Endothelial cell of umbilical vein (primary cell): ENCODE results near the gene LAMC1. TPM values are rescaled to one million over a fixed set of nuclear protein-coding genes. Genes with fewer than 3 reads are reported as not detected.

ENCODE experiments used
- BruUV-seq: library from RNA; stranded (reverse); fragments of 400-500 nt; replicated peaks from 2 replicates; lab custom pipeline; 2021; lab: Mats Ljungman, UMichigan
- CTCF ChIA-PET: fragments of 300-600, 350-600 bp; sonication (Branson Sonifier 250); formaldehyde crosslinking; loops from one replicate; lab custom pipeline; 2021; ENCODE audit warnings: antibody characterized with exemption, inconsistent platforms; lab: Charles Lee
- POLR2A ChIA-PET: fragments of 300-600, 350-600 bp; sonication (Branson Sonifier 250); formaldehyde crosslinking; loops from one replicate; lab custom pipeline; 2021; ENCODE audit warnings: antibody characterized with exemption, inconsistent platforms; lab: Charles Lee
- DNase-seq: peaks from one replicate; pipeline ENCODE4 v3.0.0-alpha.2; 2011; ENCODE audit warnings: low read depth, low spot score
- FAIRE-seq: peaks from 2 replicates; lab custom pipeline; 2011; peaks lifted over from hg19 to GRCh38; lab: Jason Lieb, UNC
- H2AFZ ChIP-seq: 2 replicates; pipeline ENCODE4 v1.6.0; 2012; ENCODE audit warnings: low read depth, low read length, control low read depth, inconsistent platforms
- H3K27ac ChIP-seq: 2 replicates; pipeline ENCODE4 v1.5.1; 2011; ENCODE audit warnings: low read depth, mild to moderate bottlenecking, control low read depth, low read length, moderate library complexity; ENCODE audit not compliant: insufficient read depth
- H3K27me3 ChIP-seq, 2 experiments: 2 replicates each; pipeline versions ENCODE4 v1.6.0 to v1.6.1; 2011; ENCODE audit warnings: low read length in 2 of 2, mixed read lengths in 1 of 2; ENCODE audit not compliant: control insufficient read depth in 2 of 2, insufficient read depth in 2 of 2
- H3K36me3 ChIP-seq, 2 experiments: 2 replicates in 1 of 2; 3 replicates in 1 of 2; pipeline ENCODE4 v1.5.1; 2011; ENCODE audit warnings: low read length in 2 of 2, mild to moderate bottlenecking in 1 of 2, moderate library complexity in 1 of 2; ENCODE audit not compliant: control insufficient read depth in 2 of 2, insufficient read depth in 2 of 2; ENCODE audit errors: extremely low read depth in 1 of 2
- H3K4me1 ChIP-seq: 3 replicates; pipeline ENCODE4 v1.5.1; 2011; ENCODE audit warnings: mild to moderate bottlenecking, low read length; ENCODE audit not compliant: control insufficient read depth, insufficient read depth; ENCODE audit errors: extremely low read depth
- H3K4me2 ChIP-seq: 2 replicates; pipeline ENCODE4 v1.6.1; 2011; ENCODE audit warnings: low read length, control low read depth, mixed read lengths; ENCODE audit not compliant: insufficient read depth
- H3K4me3 ChIP-seq, 3 experiments: fragments of 200-600 bp in 1 of 3; sonication (generic), shearing (Covaris generic) in 1 of 3; replicated peaks in 1 of 3; 2 replicates each; pipeline ENCODE4 v1.5.1; 2011 to 2016; ENCODE audit warnings: control low read depth in 3 of 3, low read length in 3 of 3, mild to moderate bottlenecking in 2 of 3, inconsistent platforms in 1 of 3, low read depth in 1 of 3, moderate library complexity in 1 of 3; ENCODE audit not compliant: insufficient read depth in 1 of 3
- H3K79me2 ChIP-seq: 2 replicates; pipeline ENCODE4 v1.6.0; 2012; ENCODE audit warnings: low read length, inconsistent platforms; ENCODE audit not compliant: control insufficient read depth, insufficient read depth
- H3K9ac ChIP-seq: replicated peaks from 2 replicates; pipeline ENCODE3; 2011; ENCODE audit warnings: low read length, control low read depth; ENCODE audit not compliant: insufficient read depth; ENCODE audit errors: extremely low read depth
- H3K9me1 ChIP-seq: replicated peaks from 3 replicates; pipeline ENCODE4 v1.6.0; 2011; ENCODE audit warnings: mild to moderate bottlenecking, low read length; ENCODE audit not compliant: control insufficient read depth, insufficient read depth; ENCODE audit errors: extremely low read depth
- H3K9me3 ChIP-seq: replicated peaks from 2 replicates; pipeline ENCODE4 v1.5.1; 2012; ENCODE audit warnings: low read length, inconsistent platforms; ENCODE audit not compliant: control insufficient read depth, insufficient read depth
- H4K20me1 ChIP-seq: replicated peaks from 2 replicates; pipeline ENCODE3; 2011; ENCODE audit warnings: mild to moderate bottlenecking, low read length; ENCODE audit not compliant: control insufficient read depth, insufficient read depth; ENCODE audit errors: extremely low read depth
- EZH2 ChIP-seq: IDR thresholded peaks from 2 replicates; pipeline ENCODE4 v1.6.1; 2012; ENCODE audit warnings: borderline replicate concordance, low read depth, mild to moderate bottlenecking, moderate library complexity, low read length, inconsistent platforms; ENCODE audit not compliant: severe bottlenecking
- FOS ChIP-seq: IDR thresholded peaks from 2 replicates; pipeline ENCODE4 v1.6.1; 2011; ENCODE audit warnings: mild to moderate bottlenecking, low read length, moderate library complexity, borderline replicate concordance; ENCODE audit not compliant: insufficient read depth
- GATA2 ChIP-seq: IDR thresholded peaks from 2 replicates; pipeline ENCODE4 v1.7.0; 2011; ENCODE audit warnings: low read depth, mild to moderate bottlenecking, moderate library complexity, mixed read lengths, low read length; ENCODE audit not compliant: insufficient read length, insufficient read depth
- JUN ChIP-seq: IDR thresholded peaks from 2 replicates; pipeline ENCODE4 v1.6.1; 2011; ENCODE audit warnings: borderline replicate concordance, low read depth; ENCODE audit not compliant: insufficient read length, insufficient read depth
- MYC ChIP-seq: IDR thresholded peaks from one replicate; pipeline ENCODE4 v1.6.1; 2011; ENCODE audit warnings: mild to moderate bottlenecking, low read depth, low read length
- POLR2A ChIP-seq: IDR thresholded peaks from 2 replicates; pipeline ENCODE4 v1.6.1; 2012; ENCODE audit warnings: low read depth, mild to moderate bottlenecking, control low read depth, low read length
- POLR2AphosphoS5 ChIP-seq: IDR thresholded peaks from 2 replicates; pipeline ENCODE4 v1.6.1; 2012; ENCODE audit warnings: low read depth, mild to moderate bottlenecking, control low read depth, low read length, moderate library complexity; ENCODE audit not compliant: insufficient read depth
- dilution Hi-C: fragments of 300-500 bp; cut with MboI; formaldehyde crosslinking; loops from one replicate; pipeline ENCODE4 v1.15.0; 2019; ENCODE audit warnings: low sequenced_read_pairs; ENCODE audit not compliant: extremely low pct_ligation_motif_present
- intact Hi-C: fragments of 100-400 bp; cut with micrococcal nuclease; formaldehyde crosslinking; loops from one replicate; pipeline ENCODE4 v1.10.0; 2022
- polyA plus RNA-seq, 4 experiments: library from polyadenylated mRNA; depleted of rRNA in 3 of 4; stranded (reverse) in 3 of 4; unstranded in 1 of 4; fragments of >200 nt; gene quantifications; 2 replicates each; pipeline versions ENCODE4 v1.2.1 to v1.2.3, GENCODE V29; 2011 to 2012; ENCODE audit warnings: missing spikeins in 1 of 4
- total RNA-seq: library from RNA; stranded (reverse); gene quantifications from 2 replicates; pipeline ENCODE4 v1.2.3, GENCODE V29; 2021
- TF ChIP-seq, protein P1 (sequence below): IDR thresholded peaks from 2 replicates; pipeline ENCODE4 v1.6.1; 2011; ENCODE audit not compliant: insufficient read depth, insufficient read length
- TF ChIP-seq, protein P2 (sequence below), 2 donors: IDR thresholded peaks; 1 replicate in 1 of 2; 2 replicates in 1 of 2; pipeline ENCODE4 v1.5.1; 2011; ENCODE audit warnings: low read length in 2 of 2, mild to moderate bottlenecking in 2 of 2, moderate library complexity in 2 of 2, control low read depth in 1 of 2, inconsistent platforms in 1 of 2, low read depth in 1 of 2; ENCODE audit not compliant: insufficient read depth in 1 of 2; ENCODE audit errors: extremely low read depth in 1 of 2

LAMC1 gene
- total and polyA plus RNA-seq, 2 donors (not counting 3 experiments of a cell fraction or from before 2014, with no cell fraction given), result 92.5 to 216 TPM

- no peak overlapping the region for H3K27ac ChIP-seq
- FAIRE-seq, result no peak
- H3K4me2 ChIP-seq, result no peak overlapping the region
- H3K36me3 ChIP-seq, result peaks cover 5 to 9% of the 10 kb centered on the region in 2 experiments
- H3K79me2 ChIP-seq, result no peaks in the 10 kb centered on the region
- no TSS peak for BruUV-seq
- TF ChIP-seq POLR2AphosphoS5 (no peak), MYC (no peak)
- TF ChIP-seq, protein P1, sequence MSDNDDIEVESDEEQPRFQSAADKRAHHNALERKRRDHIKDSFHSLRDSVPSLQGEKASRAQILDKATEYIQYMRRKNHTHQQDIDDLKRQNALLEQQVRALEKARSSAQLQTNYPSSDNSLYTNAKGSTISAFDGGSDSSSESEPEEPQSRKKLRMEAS, result no peak
- no peak overlapping the region for H2AFZ ChIP-seq
- H3K4me3 ChIP-seq, result no peak overlapping the region
- dilution Hi-C loops (no loop called here), intact Hi-C loops (no loop called here)
- no peaks in the 10 kb centered on the region for H4K20me1 ChIP-seq
- no peaks in the 10 kb centered on the region for H3K27me3 ChIP-seq
- no peaks in the 10 kb centered on the region for H3K4me1 ChIP-seq
- ChIA-PET CTCF (no interaction called here), POLR2A (no interaction called here)
- no peaks in the 10 kb centered on the region for H3K9me3 ChIP-seq
- H3K9me1 ChIP-seq, result no peaks in the 10 kb centered on the region
- DNase-seq, result no peak
- no peak overlapping the region for H3K9ac ChIP-seq
Measured at GRCh38 chr1:183147735-183148134, 124.5 kb downstream of the LAMC1 start.

DNA sequence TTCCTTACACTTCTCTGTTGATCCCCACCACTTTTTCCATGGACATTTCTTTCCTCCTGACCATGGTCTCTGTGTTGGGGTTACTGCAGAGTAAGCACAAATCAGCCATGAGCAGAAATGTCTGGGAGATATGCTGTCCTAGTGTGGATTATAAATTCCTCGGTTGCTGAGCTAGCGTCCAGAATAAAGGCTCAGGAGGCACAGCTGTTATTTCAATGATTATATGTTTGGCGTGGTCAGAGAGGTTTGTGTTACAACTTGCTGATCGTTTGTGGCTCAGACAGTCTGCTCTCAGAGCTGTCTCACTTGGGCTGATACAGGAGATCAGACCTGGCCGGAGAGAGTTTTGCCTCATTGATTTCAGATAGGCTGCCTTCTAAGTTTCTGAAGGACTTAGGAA lies 125.4 kb downstream of the LAMC1 start:
- Histone ChIP-seq H3K9me1 (no peaks in the 10 kb centered on the region), H4K20me1 (no peaks in the 10 kb centered on the region), H3K27me3 (no peaks in the 10 kb centered on the region), H3K27ac (no peak overlapping the region), H3K4me2 (no peak overlapping the region), H3K4me1 (no peaks in the 10 kb centered on the region), H2AFZ (no peak overlapping the region), H3K4me3 (no peak overlapping the region), H3K36me3 (peaks cover 0 to 7% of the 10 kb centered on the region in 2 experiments), H3K9ac (no peak overlapping the region), H3K79me2 (no peaks in the 10 kb centered on the region), H3K9me3 (no peaks in the 10 kb centered on the region)
- POLR2A ChIA-PET, result no interaction called here
- CTCF ChIA-PET, result interaction anchor here (0.8 to 2.0 kb wide), 3 partner anchors 10 to 186 kb away, joined by 3 to 6 read pairs (median 4); no protein-coding TSS in a partner anchor
- DNase-seq (no peak), FAIRE-seq (no peak)
- BruUV-seq, result no TSS peak
- intact Hi-C loops (no loop called here), dilution Hi-C loops (no loop called here)
- TF ChIP-seq FOS (no peak), POLR2A (no peak), GATA2 (no peak), JUN (no peak), EZH2 (no peak), POLR2AphosphoS5 (no peak), MYC (no peak)
- TF ChIP-seq, protein P2, sequence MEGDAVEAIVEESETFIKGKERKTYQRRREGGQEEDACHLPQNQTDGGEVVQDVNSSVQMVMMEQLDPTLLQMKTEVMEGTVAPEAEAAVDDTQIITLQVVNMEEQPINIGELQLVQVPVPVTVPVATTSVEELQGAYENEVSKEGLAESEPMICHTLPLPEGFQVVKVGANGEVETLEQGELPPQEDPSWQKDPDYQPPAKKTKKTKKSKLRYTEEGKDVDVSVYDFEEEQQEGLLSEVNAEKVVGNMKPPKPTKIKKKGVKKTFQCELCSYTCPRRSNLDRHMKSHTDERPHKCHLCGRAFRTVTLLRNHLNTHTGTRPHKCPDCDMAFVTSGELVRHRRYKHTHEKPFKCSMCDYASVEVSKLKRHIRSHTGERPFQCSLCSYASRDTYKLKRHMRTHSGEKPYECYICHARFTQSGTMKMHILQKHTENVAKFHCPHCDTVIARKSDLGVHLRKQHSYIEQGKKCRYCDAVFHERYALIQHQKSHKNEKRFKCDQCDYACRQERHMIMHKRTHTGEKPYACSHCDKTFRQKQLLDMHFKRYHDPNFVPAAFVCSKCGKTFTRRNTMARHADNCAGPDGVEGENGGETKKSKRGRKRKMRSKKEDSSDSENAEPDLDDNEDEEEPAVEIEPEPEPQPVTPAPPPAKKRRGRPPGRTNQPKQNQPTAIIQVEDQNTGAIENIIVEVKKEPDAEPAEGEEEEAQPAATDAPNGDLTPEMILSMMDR (IDR thresholded peaks at IDR 0.05; ENCODE audit: extremely low read depth in 1 of 2, insufficient read depth in 1 of 2, low read depth in 1 of 2, low read length in 2 of 2), result no peak
- TF ChIP-seq, protein P1, result no peak
